LNCAP (cell line): ENCODE measurements around the gene NRG2.

Experiments
- CTCF ChIP-seq: fragments of 450-650 bp; IDR thresholded peaks from 2 replicates; pipeline ENCODE4 v1.5.1; 2017; ENCODE audit warnings: mild to moderate bottlenecking

NRG2 gene

GRCh38 chr5:139968547-139969261 lies 74.4 kb downstream of the NRG2 start:
- TF ChIP-seq CTCF: peak; percentile 100

GRCh38 chr5:139967353-139967752 lies 75.7 kb downstream of the NRG2 start:
- TF ChIP-seq CTCF: no peak

- TF ChIP-seq CTCF: no peak
Observed at GRCh38 chr5:139966856-139967255, 76.2 kb downstream of the NRG2 start.

GRCh38 chr5:139964994-139965565 lies 78.0 kb downstream of the NRG2 start:
- no peak for TF ChIP-seq CTCF

- TF ChIP-seq CTCF: no peak
Observed at GRCh38 chr5:139964266-139964993, 78.7 kb downstream of the NRG2 start.

- no peak for TF ChIP-seq CTCF
Observed at GRCh38 chr5:139962445-139962844, 80.7 kb downstream of the NRG2 start.

GRCh38 chr5:139961435-139962157 lies 81.5 kb downstream of the NRG2 start:
- no peak for TF ChIP-seq CTCF
